ENCODE measurements around the gene GRIN3A.

The GRIN3A gene

DNA sequence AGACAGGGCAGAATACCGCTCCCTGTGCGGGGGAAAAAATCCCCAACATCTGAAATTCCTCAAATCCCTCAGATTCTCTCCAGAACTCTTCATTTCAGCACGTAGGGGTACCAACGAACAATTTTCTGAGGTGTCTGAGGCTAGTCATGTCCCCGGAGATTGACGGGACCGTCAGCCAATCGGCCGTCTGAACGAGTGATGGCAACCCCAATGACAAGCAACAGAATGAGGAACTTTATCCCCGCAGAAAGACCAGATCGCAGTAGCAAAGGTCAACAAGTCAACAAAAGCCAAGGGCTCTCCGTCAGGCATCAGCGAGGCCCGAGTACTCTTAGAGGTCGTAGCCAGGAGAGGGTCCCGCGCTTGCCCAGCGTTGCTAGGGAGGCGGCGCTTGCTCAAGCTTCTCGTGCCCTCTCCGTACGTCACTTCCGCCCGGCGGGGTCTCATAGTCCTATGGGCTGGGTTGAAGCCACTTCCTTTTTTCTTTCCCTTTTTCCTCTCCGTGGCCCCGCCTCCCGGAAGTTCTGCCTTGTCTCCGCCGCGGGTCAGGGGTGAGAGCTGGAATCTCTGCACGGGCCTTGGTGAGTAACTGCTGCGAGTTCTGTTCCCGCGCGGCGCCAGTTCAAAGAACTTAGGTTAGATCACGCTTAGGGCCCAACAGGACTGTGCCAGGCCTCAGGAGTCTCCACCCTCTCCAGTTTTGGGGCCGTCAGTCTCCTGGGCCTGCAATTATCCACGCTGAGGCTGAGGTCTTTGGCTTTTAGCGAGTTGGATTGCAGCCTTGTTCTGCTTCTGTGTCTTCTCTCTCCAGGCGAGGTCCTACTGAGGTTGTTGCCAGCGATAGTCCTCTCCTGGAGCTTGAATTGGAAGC lies 204.9 kb downstream of the GRIN3A start, which contains the start of gene RNF20:
Gene RNF20 (plus strand): TSS at position 520 of the 871 bp plus-strand sequence. CDS start 1,571 bp downstream, outside the sequence.
- in situ Hi-C loops (cut with MboI; ENCODE audit: low sequenced_read_pairs) = no loop called here

DNA sequence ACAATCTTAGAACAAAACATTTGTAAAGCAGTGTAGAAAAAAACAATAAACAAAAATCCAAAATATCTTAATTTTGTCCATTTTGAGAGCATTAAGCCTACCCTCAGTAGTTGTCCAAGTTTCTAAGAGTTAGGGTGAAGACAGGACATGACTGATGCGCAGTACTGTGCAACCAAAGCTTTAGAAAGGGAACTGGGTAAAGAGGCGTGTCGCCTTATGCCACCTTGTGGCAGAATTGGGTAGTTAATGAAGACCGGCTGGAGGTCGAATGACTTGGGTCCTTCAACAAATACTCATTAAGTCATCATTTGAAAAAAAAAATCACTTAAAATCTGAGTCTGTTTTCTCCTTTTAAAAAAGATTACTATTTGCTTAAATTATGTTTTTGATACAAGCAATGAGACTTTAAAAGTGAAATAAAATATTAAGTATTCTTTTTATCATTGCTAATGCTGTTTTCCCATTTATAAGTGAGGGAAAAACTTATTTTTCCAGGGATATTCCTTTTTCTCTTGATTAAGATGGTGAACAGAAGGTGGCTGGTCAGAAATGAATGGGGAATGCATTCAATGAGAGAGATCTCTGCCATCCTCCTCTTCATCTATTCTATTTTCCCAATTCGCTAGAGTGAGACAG lies 208.3 kb downstream of the GRIN3A start:
- in situ Hi-C loops (cut with MboI; ENCODE audit: low sequenced_read_pairs) = no loop called here

DNA sequence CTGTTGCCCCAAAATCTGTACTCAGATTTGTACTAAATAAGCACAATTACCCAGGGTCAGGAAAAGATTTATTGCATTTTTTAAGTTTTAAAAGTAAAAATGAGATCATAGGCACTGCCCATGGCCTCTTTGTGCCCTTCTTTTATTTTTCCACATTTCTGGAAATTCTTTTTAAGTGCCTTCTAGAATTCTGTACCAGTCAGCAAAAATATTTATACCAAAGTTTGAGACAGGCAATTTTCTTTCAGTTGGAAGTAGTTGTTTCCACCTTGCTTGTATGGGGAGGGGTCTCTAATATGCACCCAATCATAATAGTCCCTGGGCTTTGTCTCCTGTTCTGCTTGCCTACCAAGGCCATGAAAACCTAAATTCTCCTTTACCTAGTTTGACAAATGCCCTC lies 210.4 kb downstream of the GRIN3A start:
- in situ Hi-C loops (cut with MboI; ENCODE audit: low sequenced_read_pairs) = no loop called here

GRCh38 chr9:101527066-101527465 lies 211.4 kb downstream of the GRIN3A start:
- in situ Hi-C loops (cut with MboI; ENCODE audit: low sequenced_read_pairs) = no loop called here

DNA sequence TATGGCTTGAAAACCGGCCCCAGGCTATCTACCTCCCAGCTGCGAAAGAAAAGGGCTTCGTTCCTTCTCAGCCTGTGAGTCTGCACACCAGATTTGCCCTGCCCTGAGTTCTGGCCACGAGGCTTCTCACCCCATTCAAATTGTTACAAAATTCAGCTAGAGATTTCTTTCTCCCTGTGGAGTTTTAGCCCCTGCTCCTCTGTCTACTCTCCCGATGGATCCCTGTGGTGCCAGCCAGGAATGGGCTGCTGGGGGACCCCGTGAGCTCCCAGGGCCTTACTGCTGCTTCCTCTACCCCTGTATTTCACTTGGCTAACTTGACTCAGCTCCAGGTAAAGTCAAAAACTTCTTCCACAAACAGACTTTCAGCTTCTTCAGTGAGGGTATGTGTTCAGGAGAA lies 214.1 kb downstream of the GRIN3A start:
- in situ Hi-C loops (cut with MboI; ENCODE audit: low sequenced_read_pairs) = no loop called here

Data from HL-60/S4 (cell line).